ENCODE results near the gene DOCK1.
A peak's percentile ranks its signal among the peaks of the same experiment; 100 is the strongest.

DOCK1 gene

DNA sequence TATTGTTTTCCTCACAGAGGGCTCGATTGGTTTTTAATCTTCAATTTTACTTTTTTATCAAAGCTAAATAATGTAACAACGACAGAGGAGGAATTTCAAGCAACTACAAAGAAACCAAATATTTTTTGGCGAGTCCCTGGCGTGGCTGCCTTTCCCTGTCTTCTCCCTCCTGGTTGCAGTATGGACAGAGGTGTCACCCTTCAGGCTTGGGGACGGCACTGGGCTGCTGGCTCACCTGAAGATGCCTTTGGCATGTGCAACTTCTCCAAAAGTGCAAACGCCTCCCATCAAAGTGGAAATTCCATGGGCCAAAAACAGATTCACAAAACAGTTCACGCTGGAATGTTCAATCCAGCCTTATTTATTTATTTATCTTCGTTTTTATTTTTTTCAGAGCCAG is 51.9 kb downstream of the DOCK1 start:
- Histone ChIP-seq H3K27me3 (ENCODE audit: control insufficient read depth in 3 of 3, insufficient read depth in 3 of 3, low read depth in 1 of 3, low read length in 3 of 3) (peaks cover 0 to 1% (median 0%) of the 10 kb centered on the region in 3 experiments), H3K4ac (ENCODE audit: low read length) (no peak overlapping the region), H3K4me2 (ENCODE audit: insufficient read depth, low read length, poor library complexity, severe bottlenecking) (no peak overlapping the region), H3K4me1 (ENCODE audit: control insufficient read depth in 2 of 2, insufficient read depth in 1 of 2, low read depth in 1 of 2, low read length in 2 of 2) (peaks cover 0 to 8% of the 10 kb centered on the region in 2 donors), H3K36me3 (replicated peaks in 1 of 2; ENCODE audit: control insufficient read depth in 2 of 2, insufficient read depth in 2 of 2, low read length in 2 of 2) (peaks cover 0 to 4% of the 10 kb centered on the region in 2 donors), H2AFZ (ENCODE audit: low read length) (no peak overlapping the region), H3K4me3 (ENCODE audit: low read length in 2 of 2) (no peak overlapping the region), H3K79me1 (ENCODE audit: low read depth, low read length) (peaks cover 6% of the 10 kb centered on the region), H3K9ac (ENCODE audit: low read depth, low read length, poor library complexity) (no peak overlapping the region), H2BK120ac (ENCODE audit: low read depth, low read length) (no peak overlapping the region), H4K8ac (ENCODE audit: low read depth, low read length) (no peak overlapping the region), H2BK15ac (ENCODE audit: low read length) (no peak overlapping the region), H3K9me3 (replicated peaks in 1 of 2; ENCODE audit: control insufficient read depth in 2 of 2, insufficient read depth in 1 of 2, low read depth in 1 of 2, low read length in 2 of 2) (peaks cover 3 to 4% of the 10 kb centered on the region in 2 donors), H3K27ac (replicated peaks; ENCODE audit: low read length) (no peak overlapping the region), H3K23ac (ENCODE audit: low read depth, low read length, poor library complexity) (no peak overlapping the region), H3K14ac (ENCODE audit: low read length) (no peak overlapping the region), H2BK12ac (ENCODE audit: low read length) (no peak overlapping the region), H3K18ac (ENCODE audit: low read length) (no peak overlapping the region), H2BK5ac (ENCODE audit: low read length) (no peak overlapping the region), H2AK5ac (ENCODE audit: low read depth, low read length) (no peak overlapping the region), H4K91ac (ENCODE audit: low read depth, low read length, poor library complexity) (no peak overlapping the region)
- no CpG with 5 or more reads among the region's 8 CpGs for WGBS, 2 donors (ENCODE audit: extremely low coverage in 2 of 2, insufficient read length in 2 of 2, insufficient replicate concordance in 1 of 2)
- no peak for DNase-seq (ENCODE audit: low spot score)

DNA sequence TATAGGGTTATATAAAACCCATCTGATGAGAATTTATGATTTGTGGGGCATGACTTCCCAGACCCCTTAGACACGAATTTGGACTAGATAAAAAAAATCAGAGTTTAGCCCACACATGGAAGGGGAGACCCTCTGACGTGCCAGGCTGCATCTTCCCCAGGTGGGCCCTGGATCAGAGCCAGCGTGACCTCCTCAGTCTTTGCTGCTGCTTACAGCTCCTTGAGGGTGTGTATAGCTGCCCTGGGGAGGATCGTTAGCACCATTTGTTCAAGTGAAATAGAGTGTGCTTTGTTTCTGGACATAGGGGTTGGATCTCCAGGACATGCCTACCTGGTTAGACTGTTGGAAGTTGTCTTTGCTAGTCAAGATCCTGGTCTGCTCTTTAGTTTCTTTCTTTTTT is 54.2 kb downstream of the DOCK1 start:
- Histone ChIP-seq H3K4me2 (ENCODE audit: insufficient read depth, low read length, poor library complexity, severe bottlenecking) (no peak overlapping the region), H3K14ac (ENCODE audit: low read length) (no peak overlapping the region), H2BK15ac (ENCODE audit: low read length) (no peak overlapping the region), H3K23ac (ENCODE audit: low read depth, low read length, poor library complexity) (no peak overlapping the region), H3K27ac (replicated peaks; ENCODE audit: low read length) (no peak overlapping the region), H2BK5ac (ENCODE audit: low read length) (no peak overlapping the region), H3K18ac (ENCODE audit: low read length) (no peak overlapping the region), H3K27me3 (ENCODE audit: control insufficient read depth in 3 of 3, insufficient read depth in 3 of 3, low read depth in 1 of 3, low read length in 3 of 3) (peaks cover 0 to 1% (median 0%) of the 10 kb centered on the region in 3 experiments), H3K9ac (ENCODE audit: low read depth, low read length, poor library complexity) (no peak overlapping the region), H2BK120ac (ENCODE audit: low read depth, low read length) (no peak overlapping the region), H2AK5ac (ENCODE audit: low read depth, low read length) (no peak overlapping the region), H2AFZ (ENCODE audit: low read length) (no peak overlapping the region), H4K91ac (ENCODE audit: low read depth, low read length, poor library complexity) (no peak overlapping the region), H2BK12ac (ENCODE audit: low read length) (no peak overlapping the region), H3K4me3 (ENCODE audit: low read length in 2 of 2) (no peak overlapping the region), H3K4me1 (ENCODE audit: control insufficient read depth in 2 of 2, insufficient read depth in 1 of 2, low read depth in 1 of 2, low read length in 2 of 2) (peaks cover 0 to 8% of the 10 kb centered on the region in 2 donors), H3K36me3 (replicated peaks in 1 of 2; ENCODE audit: control insufficient read depth in 2 of 2, insufficient read depth in 2 of 2, low read length in 2 of 2) (no peaks in the 10 kb centered on the region), H3K4ac (ENCODE audit: low read length) (no peak overlapping the region), H3K9me3 (replicated peaks in 1 of 2; ENCODE audit: control insufficient read depth in 2 of 2, insufficient read depth in 1 of 2, low read depth in 1 of 2, low read length in 2 of 2) (no peaks in the 10 kb centered on the region), H4K8ac (ENCODE audit: low read depth, low read length) (no peak overlapping the region), H3K79me1 (ENCODE audit: low read depth, low read length) (peaks cover 3% of the 10 kb centered on the region)
- no peak for DNase-seq (ENCODE audit: low spot score)
- WGBS, 2 donors (ENCODE audit: extremely low coverage in 2 of 2, insufficient read length in 2 of 2, insufficient replicate concordance in 1 of 2) = no CpG with 5 or more reads among the region's 4 CpGs

DNA sequence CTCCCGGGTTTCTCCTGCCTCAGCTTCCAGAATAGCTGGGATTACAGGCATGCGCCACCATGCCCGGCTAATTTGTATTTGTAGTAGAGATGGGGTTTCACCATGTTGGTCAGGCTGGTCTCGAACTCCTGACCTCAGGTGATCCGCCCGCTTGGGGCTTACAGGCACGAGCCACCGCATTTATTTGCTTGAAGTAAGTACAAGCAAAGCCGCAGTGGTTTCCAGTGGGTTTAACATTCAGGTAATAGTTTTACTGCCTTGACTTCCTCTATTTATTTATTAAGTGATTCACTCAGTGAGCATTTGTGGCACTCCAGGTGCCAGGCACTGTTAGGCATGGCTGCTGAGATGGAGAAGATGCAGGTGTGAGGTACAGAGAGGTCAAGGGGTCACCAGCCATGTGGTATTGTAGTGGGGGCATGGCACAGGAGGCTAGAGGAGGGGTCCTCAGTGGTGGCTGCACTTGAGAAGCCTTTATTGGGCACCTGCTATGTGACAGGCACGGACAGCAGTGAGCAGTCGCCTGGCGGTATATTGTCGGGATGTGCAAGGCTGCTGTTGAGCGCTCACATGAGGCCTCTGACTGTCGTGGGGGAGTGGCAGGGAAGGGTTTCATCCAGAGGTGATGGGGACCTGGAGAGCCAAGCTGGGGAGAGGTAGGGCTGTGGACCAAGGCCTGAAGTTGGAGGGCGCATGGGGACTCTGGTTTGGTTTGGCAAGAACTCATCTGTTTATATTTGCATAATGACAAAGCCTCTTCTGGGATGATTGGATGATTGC is 54.9 kb downstream of the DOCK1 start:
- H3K27ac ChIP-seq (replicated peaks; ENCODE audit: low read length) = no peak overlapping the region
- H2BK120ac ChIP-seq (ENCODE audit: low read depth, low read length) = no peak overlapping the region
- H3K4me1 ChIP-seq (ENCODE audit: control insufficient read depth in 2 of 2, insufficient read depth in 1 of 2, low read depth in 1 of 2, low read length in 2 of 2) = peaks cover 0 to 10% of the 10 kb centered on the region in 2 donors
- no peak for DNase-seq (ENCODE audit: low spot score)
- H3K9ac ChIP-seq (ENCODE audit: low read depth, low read length, poor library complexity) = peak overlapping the region; percentile 10
- H3K4ac ChIP-seq (ENCODE audit: low read length) = no peak overlapping the region
- H3K9me3 ChIP-seq (replicated peaks in 1 of 2; ENCODE audit: control insufficient read depth in 2 of 2, insufficient read depth in 1 of 2, low read depth in 1 of 2, low read length in 2 of 2) = no peaks in the 10 kb centered on the region
- no peak overlapping the region for H3K23ac ChIP-seq (ENCODE audit: low read depth, low read length, poor library complexity)
- H3K18ac ChIP-seq (ENCODE audit: low read length) = peak overlapping the region; percentile 14
- H2BK5ac ChIP-seq (ENCODE audit: low read length) = no peak overlapping the region
- no peak overlapping the region for H2AFZ ChIP-seq (ENCODE audit: low read length)
- H2BK15ac ChIP-seq (ENCODE audit: low read length) = no peak overlapping the region
- no peak overlapping the region for H4K8ac ChIP-seq (ENCODE audit: low read depth, low read length)
- no peak overlapping the region for H4K91ac ChIP-seq (ENCODE audit: low read depth, low read length, poor library complexity)
- peaks cover 3% of the 10 kb centered on the region for H3K79me1 ChIP-seq (ENCODE audit: low read depth, low read length)
- H3K4me2 ChIP-seq (ENCODE audit: insufficient read depth, low read length, poor library complexity, severe bottlenecking) = no peak overlapping the region
- H3K4me3 ChIP-seq (ENCODE audit: low read length in 2 of 2) = no peak overlapping the region
- peaks cover 0 to 1% (median 0%) of the 10 kb centered on the region in 3 experiments for H3K27me3 ChIP-seq (ENCODE audit: control insufficient read depth in 3 of 3, insufficient read depth in 3 of 3, low read depth in 1 of 3, low read length in 3 of 3)
- H3K36me3 ChIP-seq (replicated peaks in 1 of 2; ENCODE audit: control insufficient read depth in 2 of 2, insufficient read depth in 2 of 2, low read length in 2 of 2) = no peaks in the 10 kb centered on the region
- no peak overlapping the region for H3K14ac ChIP-seq (ENCODE audit: low read length)
- no CpG with 5 or more reads among the region's 16 CpGs for WGBS, 2 donors (ENCODE audit: extremely low coverage in 2 of 2, insufficient read length in 2 of 2, insufficient replicate concordance in 1 of 2)
- H2AK5ac ChIP-seq (ENCODE audit: low read depth, low read length) = no peak overlapping the region
- no peak overlapping the region for H2BK12ac ChIP-seq (ENCODE audit: low read length)

- Histone ChIP-seq H3K9ac (ENCODE audit: low read depth, low read length, poor library complexity) (no peak overlapping the region), H3K4me2 (ENCODE audit: insufficient read depth, low read length, poor library complexity, severe bottlenecking) (no peak overlapping the region), H3K4me3 (ENCODE audit: low read length in 2 of 2) (no peak overlapping the region), H3K9me3 (replicated peaks in 1 of 2; ENCODE audit: control insufficient read depth in 2 of 2, insufficient read depth in 1 of 2, low read depth in 1 of 2, low read length in 2 of 2) (peaks cover 0 to 4% of the 10 kb centered on the region in 2 donors), H4K91ac (ENCODE audit: low read depth, low read length, poor library complexity) (no peak overlapping the region), H3K4me1 (ENCODE audit: control insufficient read depth in 2 of 2, insufficient read depth in 1 of 2, low read depth in 1 of 2, low read length in 2 of 2) (peaks cover 0 to 5% of the 10 kb centered on the region in 2 donors), H3K36me3 (replicated peaks in 1 of 2; ENCODE audit: control insufficient read depth in 2 of 2, insufficient read depth in 2 of 2, low read length in 2 of 2) (no peaks in the 10 kb centered on the region), H3K27ac (replicated peaks; ENCODE audit: low read length) (no peak overlapping the region), H3K79me1 (ENCODE audit: low read depth, low read length) (peaks cover 3% of the 10 kb centered on the region), H4K8ac (ENCODE audit: low read depth, low read length) (no peak overlapping the region), H3K18ac (ENCODE audit: low read length) (no peak overlapping the region), H3K14ac (ENCODE audit: low read length) (no peak overlapping the region), H3K4ac (ENCODE audit: low read length) (no peak overlapping the region), H2BK120ac (ENCODE audit: low read depth, low read length) (no peak overlapping the region), H2BK12ac (ENCODE audit: low read length) (no peak overlapping the region), H3K23ac (ENCODE audit: low read depth, low read length, poor library complexity) (no peak overlapping the region), H2BK15ac (ENCODE audit: low read length) (no peak overlapping the region), H3K27me3 (ENCODE audit: control insufficient read depth in 3 of 3, insufficient read depth in 3 of 3, low read depth in 1 of 3, low read length in 3 of 3) (peaks cover 0 to 1% (median 0%) of the 10 kb centered on the region in 3 experiments), H2AK5ac (ENCODE audit: low read depth, low read length) (no peak overlapping the region), H2BK5ac (ENCODE audit: low read length) (no peak overlapping the region), H2AFZ (ENCODE audit: low read length) (no peak overlapping the region)
- no peak for DNase-seq (ENCODE audit: low spot score)
- 100% methylated on average over 2 of the region's 4 CpGs; no CpG with 5 or more reads in 1 of the 2 donors for WGBS, 2 donors (ENCODE audit: extremely low coverage in 2 of 2, insufficient read length in 2 of 2, insufficient replicate concordance in 1 of 2)
These were observed 58.1 kb downstream of the DOCK1 start for GRCh38 chr10:126963354-126963753.

Measured in neuronal stem cell (in vitro differentiated cells).